Measurements from ENCODE around the gene TMPRSS4. TPM values are rescaled to one million over a fixed set of nuclear protein-coding genes. Genes with fewer than 3 reads are reported as not detected.

TMPRSS4 gene
- total and polyA plus RNA-seq, 4 donors, result 0.08 to 0.33 (median 0.24) TPM; not detected in 1

DNA sequence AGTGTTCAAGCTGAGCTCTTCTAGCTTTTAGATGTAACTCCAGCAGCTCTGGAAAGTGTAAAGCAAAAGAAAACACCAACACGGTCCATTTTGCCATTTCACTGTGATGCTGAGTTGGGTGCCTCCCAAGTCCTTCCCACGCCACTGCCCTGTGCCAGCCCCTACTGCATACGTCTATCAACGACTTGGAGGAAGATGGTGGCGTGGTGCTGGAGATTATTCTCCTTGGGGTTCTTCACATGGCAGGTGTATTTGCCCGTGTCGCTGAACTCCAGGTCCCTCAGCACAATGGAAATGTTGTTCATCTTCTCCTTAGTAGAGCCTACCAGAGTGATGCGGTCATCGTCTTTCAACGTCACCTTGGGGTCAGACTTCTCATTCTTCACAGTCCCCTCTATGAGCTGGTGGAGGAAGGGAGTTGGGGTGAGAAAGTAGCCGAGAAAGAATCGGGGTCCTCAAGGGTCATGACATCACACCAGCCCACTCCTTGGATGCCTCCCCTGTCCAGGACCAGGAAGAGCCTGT lies 66.8 kb downstream of the TMPRSS4 start:
- H3K27ac ChIP-seq (ENCODE audit: low read depth in 1 of 2, low read length in 2 of 2), result no peak overlapping the region
- H3K4me3 ChIP-seq (ENCODE audit: low read depth in 1 of 3, low read length in 3 of 3), result no peak overlapping the region
- peaks cover 0 to 9% (median 0%) of the 10 kb centered on the region in 4 donors for H3K27me3 ChIP-seq (ENCODE audit: control insufficient read depth in 4 of 4, insufficient read depth in 4 of 4, low read length in 3 of 4)
- 67% methylated on average over 12 of the region's 12 CpGs for WGBS
- peaks cover 0 to 11% (median 1%) of the 10 kb centered on the region in 4 donors for H3K4me1 ChIP-seq (ENCODE audit: control insufficient read depth in 4 of 4, insufficient read depth in 4 of 4, low read length in 3 of 4)
- no peaks in the 10 kb centered on the region for H3K36me3 ChIP-seq (ENCODE audit: control insufficient read depth in 4 of 4, insufficient read depth in 3 of 4, low read depth in 1 of 4, low read length in 3 of 4)
- no peaks in the 10 kb centered on the region for H3K9me3 ChIP-seq (ENCODE audit: control insufficient read depth in 4 of 4, low read length in 3 of 4)
- DNase-seq (ENCODE audit: low spot score), result no peak
- no peak overlapping the region for H3K9ac ChIP-seq (ENCODE audit: low read depth in 1 of 2, low read length in 2 of 2)
- no peak for TF ChIP-seq HNF4G (IDR thresholded peaks at IDR 0.05)
- TF ChIP-seq YY1 (IDR thresholded peaks at IDR 0.05), result no peak
- no peak for TF ChIP-seq NR2F2 (IDR thresholded peaks at IDR 0.05)
- no peak for TF ChIP-seq EGR1 (IDR thresholded peaks at IDR 0.05; ENCODE audit: low read depth in 2 of 2)
- TF ChIP-seq, protein P1, sequence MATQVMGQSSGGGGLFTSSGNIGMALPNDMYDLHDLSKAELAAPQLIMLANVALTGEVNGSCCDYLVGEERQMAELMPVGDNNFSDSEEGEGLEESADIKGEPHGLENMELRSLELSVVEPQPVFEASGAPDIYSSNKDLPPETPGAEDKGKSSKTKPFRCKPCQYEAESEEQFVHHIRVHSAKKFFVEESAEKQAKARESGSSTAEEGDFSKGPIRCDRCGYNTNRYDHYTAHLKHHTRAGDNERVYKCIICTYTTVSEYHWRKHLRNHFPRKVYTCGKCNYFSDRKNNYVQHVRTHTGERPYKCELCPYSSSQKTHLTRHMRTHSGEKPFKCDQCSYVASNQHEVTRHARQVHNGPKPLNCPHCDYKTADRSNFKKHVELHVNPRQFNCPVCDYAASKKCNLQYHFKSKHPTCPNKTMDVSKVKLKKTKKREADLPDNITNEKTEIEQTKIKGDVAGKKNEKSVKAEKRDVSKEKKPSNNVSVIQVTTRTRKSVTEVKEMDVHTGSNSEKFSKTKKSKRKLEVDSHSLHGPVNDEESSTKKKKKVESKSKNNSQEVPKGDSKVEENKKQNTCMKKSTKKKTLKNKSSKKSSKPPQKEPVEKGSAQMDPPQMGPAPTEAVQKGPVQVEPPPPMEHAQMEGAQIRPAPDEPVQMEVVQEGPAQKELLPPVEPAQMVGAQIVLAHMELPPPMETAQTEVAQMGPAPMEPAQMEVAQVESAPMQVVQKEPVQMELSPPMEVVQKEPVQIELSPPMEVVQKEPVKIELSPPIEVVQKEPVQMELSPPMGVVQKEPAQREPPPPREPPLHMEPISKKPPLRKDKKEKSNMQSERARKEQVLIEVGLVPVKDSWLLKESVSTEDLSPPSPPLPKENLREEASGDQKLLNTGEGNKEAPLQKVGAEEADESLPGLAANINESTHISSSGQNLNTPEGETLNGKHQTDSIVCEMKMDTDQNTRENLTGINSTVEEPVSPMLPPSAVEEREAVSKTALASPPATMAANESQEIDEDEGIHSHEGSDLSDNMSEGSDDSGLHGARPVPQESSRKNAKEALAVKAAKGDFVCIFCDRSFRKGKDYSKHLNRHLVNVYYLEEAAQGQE (IDR thresholded peaks at IDR 0.05), result no peak
- TF ChIP-seq GABPA (IDR thresholded peaks at IDR 0.05 in 1 of 2, conservative IDR thresholded peaks at IDR 0.05 in 1 of 2), result no peak
- no peak for TF ChIP-seq SP1 (IDR thresholded peaks at IDR 0.05)
- TF ChIP-seq FOXA2 (IDR thresholded peaks at IDR 0.05), result no peak
- TF ChIP-seq RAD21 (IDR thresholded peaks at IDR 0.05), result no peak
- TF ChIP-seq RXRA (IDR thresholded peaks at IDR 0.05), result no peak
- TF ChIP-seq, protein P2, sequence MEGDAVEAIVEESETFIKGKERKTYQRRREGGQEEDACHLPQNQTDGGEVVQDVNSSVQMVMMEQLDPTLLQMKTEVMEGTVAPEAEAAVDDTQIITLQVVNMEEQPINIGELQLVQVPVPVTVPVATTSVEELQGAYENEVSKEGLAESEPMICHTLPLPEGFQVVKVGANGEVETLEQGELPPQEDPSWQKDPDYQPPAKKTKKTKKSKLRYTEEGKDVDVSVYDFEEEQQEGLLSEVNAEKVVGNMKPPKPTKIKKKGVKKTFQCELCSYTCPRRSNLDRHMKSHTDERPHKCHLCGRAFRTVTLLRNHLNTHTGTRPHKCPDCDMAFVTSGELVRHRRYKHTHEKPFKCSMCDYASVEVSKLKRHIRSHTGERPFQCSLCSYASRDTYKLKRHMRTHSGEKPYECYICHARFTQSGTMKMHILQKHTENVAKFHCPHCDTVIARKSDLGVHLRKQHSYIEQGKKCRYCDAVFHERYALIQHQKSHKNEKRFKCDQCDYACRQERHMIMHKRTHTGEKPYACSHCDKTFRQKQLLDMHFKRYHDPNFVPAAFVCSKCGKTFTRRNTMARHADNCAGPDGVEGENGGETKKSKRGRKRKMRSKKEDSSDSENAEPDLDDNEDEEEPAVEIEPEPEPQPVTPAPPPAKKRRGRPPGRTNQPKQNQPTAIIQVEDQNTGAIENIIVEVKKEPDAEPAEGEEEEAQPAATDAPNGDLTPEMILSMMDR (IDR thresholded peaks at IDR 0.05; ENCODE audit: low read depth, low read length, missing input control), result no peak
- no peak for TF ChIP-seq FOXA1 (IDR thresholded peaks at IDR 0.05)
- TF ChIP-seq JUND (IDR thresholded peaks at IDR 0.05), result no peak
- no peak for TF ChIP-seq HNF4A (conservative IDR thresholded peaks at IDR 0.05)

DNA sequence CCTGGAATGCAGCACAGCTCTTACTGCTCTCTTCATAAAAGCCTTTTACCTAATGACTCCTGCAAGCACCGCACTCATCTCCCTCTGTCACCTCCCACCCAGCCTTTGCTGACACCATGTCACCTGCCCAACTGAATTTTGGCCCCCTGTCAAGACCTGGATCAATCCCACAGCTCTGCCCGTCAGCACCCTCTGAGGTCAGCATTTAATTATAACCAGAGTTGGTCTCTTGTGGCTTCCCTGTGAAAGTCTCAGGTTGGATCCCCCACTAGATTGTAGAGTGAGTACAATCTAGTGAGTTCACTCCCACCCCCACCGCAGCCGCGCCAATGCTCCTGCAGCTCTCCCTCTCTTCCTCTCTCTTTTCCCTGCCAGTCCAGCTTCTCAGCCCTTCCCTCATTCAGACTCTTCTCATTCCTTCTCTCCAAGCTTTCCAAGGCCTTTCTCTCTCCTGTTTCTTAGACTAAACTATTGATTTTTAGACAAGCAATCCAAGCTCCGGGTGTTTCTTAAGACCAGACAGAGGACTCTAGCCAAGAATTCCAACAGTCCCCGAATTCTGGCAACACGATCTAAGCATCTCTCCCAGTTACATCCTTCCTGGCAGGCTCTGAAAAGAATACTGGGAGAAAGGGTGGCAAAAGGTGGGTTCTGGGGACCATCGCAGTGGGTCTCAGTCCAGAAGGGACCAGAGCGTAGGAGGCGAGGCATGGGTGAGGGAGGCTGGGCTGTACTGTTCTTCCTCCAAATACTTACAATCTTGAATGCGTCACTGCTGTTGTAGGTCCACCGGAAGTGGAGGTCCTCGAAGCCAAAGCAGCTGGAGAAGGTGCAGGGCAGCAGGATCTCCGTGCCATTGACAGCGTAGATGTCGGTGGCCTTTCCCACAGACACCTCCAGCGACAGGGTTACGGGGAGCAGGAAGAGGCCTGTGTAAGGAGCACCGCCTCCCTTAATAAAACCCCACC lies 67.7 kb downstream of the TMPRSS4 start:
- no peaks in the 10 kb centered on the region for H3K9me3 ChIP-seq (ENCODE audit: control insufficient read depth in 4 of 4, low read length in 3 of 4)
- no peak overlapping the region for H3K9ac ChIP-seq (ENCODE audit: low read depth in 1 of 2, low read length in 2 of 2)
- H3K4me3 ChIP-seq (ENCODE audit: low read depth in 1 of 3, low read length in 3 of 3), result no peak overlapping the region
- 47% methylated on average over 20 of the region's 20 CpGs for WGBS
- H3K36me3 ChIP-seq (ENCODE audit: control insufficient read depth in 4 of 4, insufficient read depth in 3 of 4, low read depth in 1 of 4, low read length in 3 of 4), result no peaks in the 10 kb centered on the region
- no peak for TF ChIP-seq RXRA (IDR thresholded peaks at IDR 0.05)
- TF ChIP-seq FOXA2 (IDR thresholded peaks at IDR 0.05), result no peak
- TF ChIP-seq, protein P3, sequence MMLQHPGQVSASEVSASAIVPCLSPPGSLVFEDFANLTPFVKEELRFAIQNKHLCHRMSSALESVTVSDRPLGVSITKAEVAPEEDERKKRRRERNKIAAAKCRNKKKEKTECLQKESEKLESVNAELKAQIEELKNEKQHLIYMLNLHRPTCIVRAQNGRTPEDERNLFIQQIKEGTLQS (IDR thresholded peaks at IDR 0.05), result no peak
- TF ChIP-seq TAF1 (conservative IDR thresholded peaks at IDR 0.05), result no peak
- TF ChIP-seq RAD21 (IDR thresholded peaks at IDR 0.05), result no peak
- no peak overlapping the region for H3K27ac ChIP-seq (ENCODE audit: low read depth in 1 of 2, low read length in 2 of 2)
- H3K27me3 ChIP-seq (ENCODE audit: control insufficient read depth in 4 of 4, insufficient read depth in 4 of 4, low read length in 3 of 4), result peaks cover 0 to 9% (median 0%) of the 10 kb centered on the region in 4 donors
- no peak for DNase-seq (ENCODE audit: low spot score)
- H3K4me1 ChIP-seq (ENCODE audit: control insufficient read depth in 4 of 4, insufficient read depth in 4 of 4, low read length in 3 of 4), result peaks cover 0 to 11% (median 1%) of the 10 kb centered on the region in 4 donors
